Neural cell (in vitro differentiated cells): ENCODE measurements around the gene LIMS1.
"Not testable (repeated sequence)": the region's sequence is repeated elsewhere in the genome, so short reads cannot be mapped to it uniquely, and the experiment has no call there.

Experiments
- CTCF ChIP-seq: fragments of 450-650 bp; IDR thresholded peaks from 2 replicates; pipeline ENCODE4 v1.5.1; 2014; ENCODE audit warnings: antibody characterized with exemption, mild to moderate bottlenecking, moderate library complexity; ENCODE audit not compliant: poor library complexity, severe bottlenecking
- EP300 ChIP-seq: fragments of 450-650 bp; conservative IDR thresholded peaks from 2 replicates; pipeline ENCODE4 v1.6.1; 2014; ENCODE audit warnings: antibody characterized with exemption, mild to moderate bottlenecking, moderate library complexity; ENCODE audit not compliant: poor library complexity, severe bottlenecking
- EZH2 ChIP-seq: fragments of 200-600, 300-800 bp; shearing (Covaris generic), sonication (generic); IDR thresholded peaks from 2 replicates; pipeline ENCODE4 v1.6.1; 2014; ENCODE audit warnings: antibody characterized with exemption, low read length, borderline replicate concordance, mild to moderate bottlenecking; ENCODE audit not compliant: insufficient read depth, poor library complexity, severe bottlenecking
- MXI1 ChIP-seq: fragments of 450-650 bp; conservative IDR thresholded peaks from 2 replicates; pipeline ENCODE4 v1.6.1; 2014; ENCODE audit warnings: antibody characterized with exemption, mild to moderate bottlenecking; ENCODE audit not compliant: poor library complexity, severe bottlenecking
- RAD21 ChIP-seq: fragments of 450-650 bp; conservative IDR thresholded peaks from 2 replicates; pipeline ENCODE4 v1.6.1; 2014; ENCODE audit warnings: antibody characterized with exemption, mild to moderate bottlenecking, moderate library complexity
- REST ChIP-seq: IDR thresholded peaks from 2 replicates; pipeline ENCODE4 v1.6.1; 2012; ENCODE audit warnings: borderline replicate concordance
- SMC3 ChIP-seq: fragments of 450-650 bp; conservative IDR thresholded peaks from 2 replicates; pipeline ENCODE4 v1.6.1; 2014; ENCODE audit warnings: antibody characterized with exemption, mild to moderate bottlenecking, moderate library complexity; ENCODE audit not compliant: poor library complexity
- TAF1 ChIP-seq: IDR thresholded peaks from 2 replicates; pipeline ENCODE4 v1.6.1; 2012; ENCODE audit warnings: low read depth

GRCh38 chr2:108726048-108726447 lies 191.8 kb downstream of the LIMS1 start:
- TF ChIP-seq CTCF, EZH2, EP300, SMC3, MXI1, RAD21, TAF1, REST: not testable (repeated sequence)
